CD14-positive monocyte (primary cell): ENCODE results near the gene DGCR8. TPM values are rescaled to one million over a fixed set of nuclear protein-coding genes. Genes with fewer than 3 reads are reported as not detected.

ENCODE experiments used
- DNase-seq, 3 donors: peaks; one replicate each; pipeline ENCODE4 v3.0.0-alpha.2; 2011 to 2022
- H2AFZ ChIP-seq: 2 replicates; pipeline ENCODE4 v1.6.0; 2012; ENCODE audit warnings: mild to moderate bottlenecking, low read depth, low read length, inconsistent platforms; ENCODE audit not compliant: insufficient read depth, poor library complexity, severe bottlenecking
- H3K27ac ChIP-seq, 2 donors: 1 replicate in 1 of 2; 2 replicates in 1 of 2; pipeline ENCODE4 v1.5.1; 2012 to 2013; ENCODE audit warnings: low read length in 2 of 2, control low read depth in 1 of 2, inconsistent platforms in 1 of 2, low read depth in 1 of 2, mild to moderate bottlenecking in 1 of 2
- H3K27me3 ChIP-seq, 2 donors: one replicate each; pipeline versions ENCODE4 v1.6.0 to v1.6.1; 2011 to 2013; ENCODE audit warnings: low read length in 2 of 2; ENCODE audit not compliant: control insufficient read depth in 2 of 2, insufficient read depth in 2 of 2
- H3K36me3 ChIP-seq, 2 donors: replicated peaks in 1 of 2; 1 replicate in 1 of 2; 2 replicates in 1 of 2; pipeline versions ENCODE4 v1.5.1 to v1.6.1; 2012 to 2013; ENCODE audit warnings: low read length in 2 of 2, control low read depth in 1 of 2, inconsistent platforms in 1 of 2, mild to moderate bottlenecking in 1 of 2; ENCODE audit not compliant: insufficient read depth in 2 of 2, control insufficient read depth in 1 of 2
- H3K4me1 ChIP-seq, 2 donors: 1 replicate in 1 of 2; 2 replicates in 1 of 2; pipeline versions ENCODE4 v1.5.1 to v1.6.1; 2012 to 2013; ENCODE audit warnings: low read length in 2 of 2, control low read depth in 1 of 2, inconsistent platforms in 1 of 2, mild to moderate bottlenecking in 1 of 2, moderate library complexity in 1 of 2; ENCODE audit not compliant: insufficient read depth in 2 of 2, control insufficient read depth in 1 of 2
- H3K4me2 ChIP-seq: replicated peaks from 2 replicates; pipeline ENCODE3; 2012; ENCODE audit warnings: low read length, moderate library complexity, mild to moderate bottlenecking; ENCODE audit not compliant: poor library complexity, severe bottlenecking; ENCODE audit errors: extremely low read depth
- H3K4me3 ChIP-seq, 3 experiments: fragments of 200-600 bp in 1 of 3; sonication (generic) in 1 of 3; replicated peaks in 1 of 3; 1 replicate in 2 of 3; 2 replicates in 1 of 3; pipeline ENCODE4 v1.5.1; 2011 to 2013; ENCODE audit warnings: low read length in 3 of 3, mild to moderate bottlenecking in 3 of 3, control low read depth in 2 of 3, low read depth in 2 of 3, inconsistent platforms in 1 of 3, moderate library complexity in 1 of 3
- H3K79me2 ChIP-seq: 2 replicates; pipeline ENCODE4 v1.6.0; 2012; ENCODE audit warnings: mild to moderate bottlenecking, control low read depth, inconsistent platforms, low read length, moderate library complexity; ENCODE audit not compliant: insufficient read depth
- H3K9ac ChIP-seq: 2 replicates; pipeline ENCODE4 v1.6.0; 2017; ENCODE audit warnings: low read length, mild to moderate bottlenecking; ENCODE audit not compliant: insufficient read depth, poor library complexity, severe bottlenecking
- H3K9me3 ChIP-seq, 2 donors: replicated peaks in 1 of 2; 1 replicate in 1 of 2; 2 replicates in 1 of 2; pipeline versions ENCODE4 v1.5.1 to v1.6.1; 2012 to 2013; ENCODE audit warnings: low read length in 2 of 2, control low read depth in 1 of 2; ENCODE audit not compliant: control insufficient read depth in 1 of 2, insufficient read depth in 1 of 2
- H4K20me1 ChIP-seq: 2 replicates; pipeline ENCODE4 v1.6.0; 2012; ENCODE audit warnings: mild to moderate bottlenecking, low read length, control low read depth, moderate library complexity; ENCODE audit not compliant: insufficient read depth
- H3K27ac Mint-ChIP-seq, 7 donors: one replicate each; pipeline ENCODE4 v1.8.0; 2020; ENCODE audit warnings: mild to moderate bottlenecking in 7 of 7, mixed read lengths in 7 of 7, moderate library complexity in 6 of 7, inconsistent platforms in 2 of 7
- H3K27me3 Mint-ChIP-seq, 3 donors: one replicate each; pipeline ENCODE4 v1.8.0; 2021 to 2022; ENCODE audit warnings: low read depth in 3 of 3, mild to moderate bottlenecking in 3 of 3, mixed read lengths in 3 of 3, moderate library complexity in 3 of 3, inconsistent platforms in 1 of 3
- H3K36me3 Mint-ChIP-seq, 2 donors: one replicate each; pipeline ENCODE4 v1.8.0; 2020; ENCODE audit warnings: mixed read lengths in 2 of 2, inconsistent platforms in 1 of 2, mild to moderate bottlenecking in 1 of 2
- H3K4me1 Mint-ChIP-seq: one replicate; pipeline ENCODE4 v1.8.0; 2020; ENCODE audit warnings: mild to moderate bottlenecking, mixed read lengths
- H3K4me3 Mint-ChIP-seq, 2 donors: one replicate each; pipeline ENCODE4 v1.8.0; 2020; ENCODE audit warnings: mild to moderate bottlenecking in 2 of 2, mixed read lengths in 2 of 2, moderate library complexity in 1 of 2
- H3K9me3 Mint-ChIP-seq, 7 donors: one replicate each; pipeline ENCODE4 v1.8.0; 2020 to 2022; ENCODE audit warnings: mixed read lengths in 7 of 7, mild to moderate bottlenecking in 6 of 7, moderate library complexity in 6 of 7, inconsistent platforms in 2 of 7
- WGBS: methylation state at CpG from one replicate; pipeline ENCODE4 v1.1.5; 2013; ENCODE audit warnings: missing lambda C conversion rate; ENCODE audit not compliant: insufficient coverage; 5-methylcytosine and 5-hydroxymethylcytosine counted together
- intact Hi-C, 2 donors: fragments of 100-400 bp; cut with micrococcal nuclease; formaldehyde crosslinking; loops; one replicate each; pipeline versions ENCODE4 v1.15.0 to v1.15.1; 2023
- polyA plus RNA-seq, 3 donors: library from polyadenylated mRNA; depleted of rRNA in 1 of 3; unstranded in 2 of 3; stranded (reverse) in 1 of 3; fragments of 300-500 nt in 2 of 3; fragments of >200 nt in 1 of 3; fragmentation: Illumina TruSeq in 2 of 3; gene quantifications; 1 replicate in 2 of 3; 2 replicates in 1 of 3; pipeline ENCODE4 v1.2.3, GENCODE V29; 2012 to 2021
- TF ChIP-seq, protein P1 (sequence below): fragments of 200-600 bp; IDR thresholded peaks from one replicate; pipeline ENCODE4 v1.8.0; 2022; ENCODE audit warnings: antibody characterized with exemption, mild to moderate bottlenecking

Gene DGCR8
- polyA plus RNA-seq, 3 donors = 1.2 to 18.7 (median 1.4) TPM

GRCh38 chr22:20101638-20102037, 21.6 kb downstream of the DGCR8 start:
- peaks cover 0 to 1% (median 0%) of the 10 kb centered on the region in 7 donors for H3K9me3 Mint-ChIP-seq
- H3K4me3 Mint-ChIP-seq = peak overlapping the region in 1 of 2 donors; percentile 69
- intact Hi-C loops = no loop called here
- peaks cover 13% of the 10 kb centered on the region for H3K4me1 Mint-ChIP-seq
- DNase-seq = no peak
- Histone ChIP-seq H3K4me3 (peak overlapping the region in 2 of 3 experiments; percentile 24 to 68), H3K27me3 (no peaks in the 10 kb centered on the region), H3K79me2 (peaks cover 9% of the 10 kb centered on the region), H2AFZ (no peak overlapping the region), H3K27ac (peak overlapping the region in 1 of 2 donors; percentile 55), H3K4me1 (peaks cover 0 to 9% of the 10 kb centered on the region in 2 donors), H3K9me3 (no peaks in the 10 kb centered on the region), H4K20me1 (no peaks in the 10 kb centered on the region), H3K36me3 (peaks cover 62 to 84% of the 10 kb centered on the region in 2 donors), H3K4me2 (peak overlapping the region; percentile 63), H3K9ac (peak overlapping the region; percentile 24)
- 66% methylated on average over 5 of the region's 8 CpGs for WGBS
- peaks cover 0 to 1% (median 0%) of the 10 kb centered on the region in 3 donors for H3K27me3 Mint-ChIP-seq
- peak overlapping the region in 4 of 7 donors; percentile 7 to 77 (median 30) for H3K27ac Mint-ChIP-seq
- H3K36me3 Mint-ChIP-seq = peaks cover 70 to 95% of the 10 kb centered on the region in 2 donors
- TF ChIP-seq, protein P1, sequence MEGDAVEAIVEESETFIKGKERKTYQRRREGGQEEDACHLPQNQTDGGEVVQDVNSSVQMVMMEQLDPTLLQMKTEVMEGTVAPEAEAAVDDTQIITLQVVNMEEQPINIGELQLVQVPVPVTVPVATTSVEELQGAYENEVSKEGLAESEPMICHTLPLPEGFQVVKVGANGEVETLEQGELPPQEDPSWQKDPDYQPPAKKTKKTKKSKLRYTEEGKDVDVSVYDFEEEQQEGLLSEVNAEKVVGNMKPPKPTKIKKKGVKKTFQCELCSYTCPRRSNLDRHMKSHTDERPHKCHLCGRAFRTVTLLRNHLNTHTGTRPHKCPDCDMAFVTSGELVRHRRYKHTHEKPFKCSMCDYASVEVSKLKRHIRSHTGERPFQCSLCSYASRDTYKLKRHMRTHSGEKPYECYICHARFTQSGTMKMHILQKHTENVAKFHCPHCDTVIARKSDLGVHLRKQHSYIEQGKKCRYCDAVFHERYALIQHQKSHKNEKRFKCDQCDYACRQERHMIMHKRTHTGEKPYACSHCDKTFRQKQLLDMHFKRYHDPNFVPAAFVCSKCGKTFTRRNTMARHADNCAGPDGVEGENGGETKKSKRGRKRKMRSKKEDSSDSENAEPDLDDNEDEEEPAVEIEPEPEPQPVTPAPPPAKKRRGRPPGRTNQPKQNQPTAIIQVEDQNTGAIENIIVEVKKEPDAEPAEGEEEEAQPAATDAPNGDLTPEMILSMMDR = no peak

DNA sequence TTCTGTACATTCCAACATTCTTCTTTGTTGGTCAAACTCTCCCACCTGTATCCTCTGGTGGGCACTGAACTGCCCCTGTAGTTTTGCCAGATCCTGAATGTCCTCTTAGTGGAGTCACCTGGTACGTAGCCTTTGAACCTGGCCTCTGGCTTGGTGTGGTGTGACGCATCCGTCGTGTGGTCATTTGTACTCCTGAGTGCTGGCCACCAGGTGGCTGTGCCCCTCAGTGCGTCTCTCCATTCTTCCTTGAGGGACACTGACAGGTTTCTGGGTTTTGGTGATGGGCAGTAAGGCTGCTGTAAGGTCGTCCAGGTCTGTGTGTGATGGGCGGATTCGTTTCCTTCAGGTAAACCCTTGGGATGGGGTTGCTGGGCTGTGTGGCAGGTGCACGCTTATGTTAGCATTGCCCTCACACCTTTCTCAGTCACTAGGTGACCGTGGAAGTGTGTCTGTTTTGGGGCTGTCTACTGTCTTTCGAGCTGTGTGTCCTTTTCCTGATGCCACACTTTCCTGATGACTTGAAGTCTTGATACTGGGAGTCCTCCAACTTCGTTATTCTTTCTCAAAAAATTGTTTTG, 22.3 kb downstream of the DGCR8 start:
- Histone ChIP-seq H3K4me3 (no peak overlapping the region), H3K9ac (no peak overlapping the region), H3K9me3 (no peaks in the 10 kb centered on the region), H3K36me3 (peaks cover 65 to 84% of the 10 kb centered on the region in 2 donors), H3K4me2 (no peak overlapping the region), H2AFZ (no peak overlapping the region), H4K20me1 (no peaks in the 10 kb centered on the region), H3K27me3 (no peaks in the 10 kb centered on the region), H3K27ac (no peak overlapping the region), H3K79me2 (peaks cover 9% of the 10 kb centered on the region), H3K4me1 (peaks cover 0 to 9% of the 10 kb centered on the region in 2 donors)
- peaks cover 70 to 95% of the 10 kb centered on the region in 2 donors for H3K36me3 Mint-ChIP-seq
- no peak overlapping the region for H3K4me3 Mint-ChIP-seq
- TF ChIP-seq, protein P1 = no peak
- peaks cover 0 to 1% (median 0%) of the 10 kb centered on the region in 3 donors for H3K27me3 Mint-ChIP-seq
- 92% methylated on average over 5 of the region's 12 CpGs for WGBS
- H3K27ac Mint-ChIP-seq = peak overlapping the region in 3 of 7 donors; percentile 12 to 71 (median 32)
- no peak for DNase-seq
- intact Hi-C loops = no loop called here
- peaks cover 13% of the 10 kb centered on the region for H3K4me1 Mint-ChIP-seq
- H3K9me3 Mint-ChIP-seq = no peaks in the 10 kb centered on the region
